Tibial nerve (tissue), 4 donors: Measurements from ENCODE around the gene IGFBPL1. TPM values are rescaled to one million over a fixed set of nuclear protein-coding genes. Genes with fewer than 3 reads are reported as not detected.
"Not testable (repeated sequence)": the region's sequence is repeated elsewhere in the genome, so short reads cannot be mapped to it uniquely, and the experiment has no call there.

Source experiments
- DNase-seq, 2 donors: peaks; one replicate each; pipeline ENCODE4 v3.0.0-alpha.2; 2019; ENCODE audit warnings: low spot score in 2 of 2
- H3K27ac ChIP-seq, 4 donors: fragments of 200-600 bp; sonication (generic) in 3 of 4; one replicate each; pipeline ENCODE4 v1.5.1; 2017 to 2019; ENCODE audit warnings: mild to moderate bottlenecking in 1 of 4
- H3K27me3 ChIP-seq, 2 donors: fragments of 200-600 bp; sonication (generic) in 1 of 2; one replicate each; pipeline versions ENCODE4 v1.5.1 to v1.6.0; 2017 to 2019
- H3K36me3 ChIP-seq, 3 donors: fragments of 200-600 bp; sonication (generic); one replicate each; pipeline ENCODE4 v1.5.1; 2018 to 2019
- H3K4me1 ChIP-seq, 4 donors: fragments of 200-600 bp; sonication (generic) in 3 of 4; one replicate each; pipeline ENCODE4 v1.5.1; 2017 to 2019
- H3K4me3 ChIP-seq, 4 donors: fragments of 200-600 bp; sonication (generic) in 3 of 4; one replicate each; pipeline ENCODE4 v1.5.1; 2017 to 2019; ENCODE audit warnings: mild to moderate bottlenecking in 1 of 4, moderate library complexity in 1 of 4
- H3K9me3 ChIP-seq, 4 donors: fragments of 200-600 bp; sonication (generic) in 3 of 4; one replicate each; pipeline ENCODE4 v1.5.1; 2017 to 2019
- EP300 ChIP-seq, 2 donors: sonication (generic); formaldehyde crosslinking; IDR thresholded peaks; one replicate each; pipeline ENCODE4 v1.6.1; 2017; ENCODE audit warnings: antibody characterized with exemption in 2 of 2, mild to moderate bottlenecking in 1 of 2
- POLR2A ChIP-seq, 2 donors: fragments of 450-650 bp; IDR thresholded peaks; one replicate each; pipeline ENCODE4 v1.6.1; 2017; ENCODE audit warnings: antibody characterized with exemption in 2 of 2, mild to moderate bottlenecking in 2 of 2, moderate library complexity in 2 of 2
- WGBS, 2 donors: methylation state at CpG; one replicate each; pipeline ENCODE4 v1.1.5; 2018; 5-methylcytosine and 5-hydroxymethylcytosine counted together
- total RNA-seq, 4 donors: library from RNA; depleted of rRNA; stranded (reverse); fragments of >200 nt; gene quantifications; one replicate each; pipeline ENCODE4 v1.1.0, GENCODE V29; 2016
- TF ChIP-seq, protein P1 (sequence below), 5 experiments: fragments of 200-600 bp in 3 of 5; fragments of 450-650 bp in 2 of 5; sonication (generic) in 3 of 5; IDR thresholded peaks; one replicate each; pipeline ENCODE4 v1.5.1; 2016 to 2019; ENCODE audit warnings: antibody characterized with exemption in 5 of 5, mild to moderate bottlenecking in 3 of 5, moderate library complexity in 2 of 5

IGFBPL1 gene
- total RNA-seq, 4 donors from 2014 or later: 0.60 TPM; not detected in 3

DNA sequence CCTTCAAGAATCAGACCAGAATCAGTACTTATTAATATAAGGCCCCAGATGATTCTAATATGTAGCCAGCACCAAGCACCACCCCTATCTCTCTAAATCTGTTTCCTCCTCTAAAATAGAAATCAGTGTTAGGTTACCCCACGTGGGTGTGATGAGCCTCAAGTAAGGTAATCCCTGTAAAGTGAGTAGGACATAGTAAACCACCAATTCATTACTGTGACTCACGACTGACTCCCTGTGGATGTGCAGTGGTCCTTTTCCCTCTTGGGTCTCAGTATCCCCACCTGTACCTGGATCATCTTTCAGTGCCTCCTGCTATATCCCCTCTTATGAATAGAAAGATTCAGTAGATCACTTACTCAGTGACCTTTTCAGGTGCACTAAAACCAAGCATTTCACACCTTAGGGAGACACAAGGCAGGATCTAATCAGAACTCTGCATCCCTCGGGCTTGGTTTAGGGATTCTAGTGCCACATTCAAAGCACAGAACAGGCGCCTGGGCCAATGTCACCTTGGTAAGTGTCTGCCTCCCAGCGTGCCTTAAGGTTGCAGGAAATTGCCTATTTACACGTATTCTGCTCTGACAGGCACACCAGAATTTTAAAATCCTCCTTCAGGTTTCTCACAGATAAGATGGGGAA is 43.9 kb downstream of the IGFBPL1 start:
- no peak overlapping the region for H3K4me3 ChIP-seq
- TF ChIP-seq EP300 (IDR thresholded peaks at IDR 0.05) (no peak), POLR2A (IDR thresholded peaks at IDR 0.05) (no peak)
- peaks cover 0 to 9% (median 0%) of the 10 kb centered on the region in 4 donors for H3K9me3 ChIP-seq
- H3K36me3 ChIP-seq: no peaks in the 10 kb centered on the region
- H3K27me3 ChIP-seq: no peaks in the 10 kb centered on the region
- no peak overlapping the region for H3K27ac ChIP-seq
- no peak for DNase-seq
- 83 to 84% methylated on average over 6 of the region's 6 CpGs for WGBS, 2 donors
- peaks cover 0 to 12% (median 0%) of the 10 kb centered on the region in 4 donors for H3K4me1 ChIP-seq

DNA sequence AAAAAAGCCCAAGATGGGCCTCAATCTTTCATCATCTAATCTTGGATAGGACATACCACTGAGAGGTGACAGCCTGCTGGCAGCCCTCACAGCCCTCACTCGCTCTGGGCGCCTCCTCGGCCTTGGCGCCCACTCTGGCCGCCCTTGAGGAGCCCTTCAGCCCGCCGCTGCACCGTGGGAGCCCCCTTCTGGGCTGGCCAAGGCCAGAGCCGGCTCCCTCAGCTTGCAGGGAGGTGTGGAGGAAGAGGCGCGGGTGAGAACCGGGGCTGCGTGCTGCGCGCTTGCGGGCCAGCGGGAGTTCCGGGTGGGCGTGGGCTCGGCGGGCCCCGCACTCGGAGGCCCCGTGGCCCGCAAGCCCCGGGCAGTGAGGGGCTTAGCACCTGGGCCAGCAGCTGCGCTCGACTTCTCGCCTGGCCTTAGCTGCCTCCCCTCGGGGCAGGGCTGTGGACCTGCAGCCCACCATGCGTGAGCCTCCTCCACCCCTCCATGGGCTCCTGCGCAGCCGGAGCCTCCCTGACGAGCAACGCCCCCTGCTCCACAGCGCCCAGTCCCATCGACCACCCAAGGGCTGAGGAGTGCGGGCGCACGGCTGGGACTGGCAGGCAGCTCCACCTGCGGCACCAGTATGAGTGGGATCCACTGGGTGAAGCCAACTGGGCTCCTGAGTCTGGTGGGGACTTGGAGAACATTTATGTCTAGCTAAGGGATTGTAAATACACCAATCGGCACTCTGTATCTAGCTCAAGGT is 46.7 kb downstream of the IGFBPL1 start:
- Histone ChIP-seq H3K27ac (peak overlapping the region in 1 of 4 donors; percentile 28), H3K4me1 (peaks cover 0 to 12% (median 0%) of the 10 kb centered on the region in 4 donors)
- WGBS, 2 donors: 93 to 94% methylated on average over 15 to 40 of the region's 42 CpGs
- H3K27me3 ChIP-seq, DNase-seq, H3K9me3 ChIP-seq, H3K36me3 ChIP-seq, H3K4me3 ChIP-seq: not testable (repeated sequence)

DNA sequence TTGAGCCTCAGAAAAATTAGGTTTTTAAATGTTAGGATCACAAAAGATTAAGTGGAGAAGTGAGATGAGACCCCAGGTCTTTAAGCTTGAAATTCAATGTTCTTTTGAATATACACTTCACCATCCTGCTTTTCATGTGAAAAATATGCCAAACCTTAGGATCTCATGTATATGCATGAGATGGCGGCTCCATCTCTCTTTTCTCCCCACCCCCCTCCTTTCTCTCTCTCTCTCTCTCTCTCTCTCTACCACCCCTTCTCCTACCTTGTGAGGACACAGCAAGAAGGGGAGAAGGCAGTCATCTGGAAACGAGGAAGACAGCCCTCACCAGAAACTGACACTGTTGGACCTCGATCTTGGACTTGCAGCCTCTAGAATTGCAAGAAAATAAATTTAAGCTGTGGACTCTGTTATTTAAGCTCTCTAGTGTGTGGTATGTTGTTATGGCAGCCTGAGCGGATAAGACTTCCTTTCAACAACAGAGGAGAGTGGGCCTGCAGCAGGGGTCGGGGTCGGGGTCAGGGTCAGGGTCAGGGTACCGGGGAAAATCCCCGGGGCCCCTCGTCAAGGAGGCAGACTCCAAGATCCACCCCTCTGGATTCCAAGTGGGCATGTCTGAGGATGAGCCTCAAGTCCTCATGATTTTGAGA is 48.1 kb downstream of the IGFBPL1 start:
- no peak overlapping the region for H3K27ac ChIP-seq
- H3K9me3 ChIP-seq: no peaks in the 10 kb centered on the region

DNA sequence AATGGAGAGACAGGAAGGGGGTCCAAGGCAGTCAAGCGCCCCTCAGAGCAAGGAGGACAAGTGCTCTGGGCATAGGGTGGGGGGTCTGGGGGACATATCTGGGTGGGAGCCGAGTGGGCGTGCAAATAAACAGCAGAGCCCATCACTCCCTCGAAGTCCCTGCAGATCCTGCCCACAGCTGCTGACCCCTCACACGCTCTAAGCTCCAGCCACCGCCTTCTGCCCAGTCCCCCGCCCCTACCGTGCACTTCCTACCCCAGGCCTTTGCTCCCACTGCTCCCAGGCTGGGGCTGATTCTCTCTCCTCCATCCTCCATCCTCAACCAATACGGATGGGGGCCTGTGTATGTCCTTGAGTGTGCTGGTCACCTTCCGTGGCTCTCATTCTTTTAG is 48.7 kb downstream of the IGFBPL1 start:
- DNase-seq: no peak
- WGBS, 2 donors: 59 to 72% methylated on average over 10 of the region's 10 CpGs
- TF ChIP-seq POLR2A (IDR thresholded peaks at IDR 0.05): no peak
- no peak for TF ChIP-seq EP300 (IDR thresholded peaks at IDR 0.05)
- TF ChIP-seq, protein P1, sequence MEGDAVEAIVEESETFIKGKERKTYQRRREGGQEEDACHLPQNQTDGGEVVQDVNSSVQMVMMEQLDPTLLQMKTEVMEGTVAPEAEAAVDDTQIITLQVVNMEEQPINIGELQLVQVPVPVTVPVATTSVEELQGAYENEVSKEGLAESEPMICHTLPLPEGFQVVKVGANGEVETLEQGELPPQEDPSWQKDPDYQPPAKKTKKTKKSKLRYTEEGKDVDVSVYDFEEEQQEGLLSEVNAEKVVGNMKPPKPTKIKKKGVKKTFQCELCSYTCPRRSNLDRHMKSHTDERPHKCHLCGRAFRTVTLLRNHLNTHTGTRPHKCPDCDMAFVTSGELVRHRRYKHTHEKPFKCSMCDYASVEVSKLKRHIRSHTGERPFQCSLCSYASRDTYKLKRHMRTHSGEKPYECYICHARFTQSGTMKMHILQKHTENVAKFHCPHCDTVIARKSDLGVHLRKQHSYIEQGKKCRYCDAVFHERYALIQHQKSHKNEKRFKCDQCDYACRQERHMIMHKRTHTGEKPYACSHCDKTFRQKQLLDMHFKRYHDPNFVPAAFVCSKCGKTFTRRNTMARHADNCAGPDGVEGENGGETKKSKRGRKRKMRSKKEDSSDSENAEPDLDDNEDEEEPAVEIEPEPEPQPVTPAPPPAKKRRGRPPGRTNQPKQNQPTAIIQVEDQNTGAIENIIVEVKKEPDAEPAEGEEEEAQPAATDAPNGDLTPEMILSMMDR (IDR thresholded peaks at IDR 0.05): no peak
- Histone ChIP-seq H3K4me1 (peaks cover 0 to 12% (median 0%) of the 10 kb centered on the region in 4 donors), H3K36me3 (no peaks in the 10 kb centered on the region), H3K4me3 (no peak overlapping the region), H3K9me3 (no peaks in the 10 kb centered on the region), H3K27ac (no peak overlapping the region), H3K27me3 (no peaks in the 10 kb centered on the region)

More for the DNA sequence above, 48.1 kb downstream of the IGFBPL1 start:
- Histone ChIP-seq H3K27me3 (no peaks in the 10 kb centered on the region), H3K4me3 (no peak overlapping the region), H3K36me3 (no peaks in the 10 kb centered on the region), H3K4me1 (peaks cover 0 to 12% (median 0%) of the 10 kb centered on the region in 4 donors)
- TF ChIP-seq, protein P1 (IDR thresholded peaks at IDR 0.05): no peak
- TF ChIP-seq POLR2A (IDR thresholded peaks at IDR 0.05) (no peak), EP300 (IDR thresholded peaks at IDR 0.05) (no peak)
- DNase-seq: no peak
- 32 to 42% methylated on average over 9 of the region's 9 CpGs for WGBS, 2 donors

DNA sequence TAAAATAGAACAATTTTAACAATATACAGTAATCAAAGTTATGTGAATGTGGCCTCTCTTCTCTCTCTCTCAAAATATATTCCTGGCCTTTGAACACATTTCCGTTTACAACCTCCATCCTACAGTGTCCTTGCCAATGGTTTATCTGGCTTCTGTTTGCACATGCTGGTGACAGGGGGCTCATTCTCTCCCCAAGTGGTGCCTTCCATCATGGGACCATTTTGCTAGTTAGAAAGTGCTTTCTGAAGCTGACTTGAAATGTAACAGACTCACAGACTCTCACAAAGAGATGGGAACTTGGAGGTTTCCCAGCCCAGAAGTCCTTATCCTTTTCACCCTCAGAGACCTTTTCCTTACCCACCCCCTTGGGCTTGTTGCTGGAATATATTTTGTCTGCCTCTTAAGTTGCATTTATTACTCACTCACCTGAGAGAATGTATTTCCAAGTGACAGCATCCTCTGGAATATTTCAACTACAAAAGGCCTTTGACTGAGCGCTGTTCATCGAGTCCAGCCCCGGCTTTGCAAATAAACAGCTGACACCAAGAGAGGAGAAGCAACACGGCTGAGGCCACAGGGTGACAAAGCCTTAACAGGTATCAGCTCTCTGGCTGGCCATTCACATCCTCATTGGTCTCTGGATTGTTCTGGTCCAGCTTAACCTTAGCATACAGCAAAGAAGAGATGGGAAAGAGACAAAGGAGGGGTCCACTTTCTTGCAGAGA is 49.2 kb downstream of the IGFBPL1 start:
- Histone ChIP-seq H3K4me3 (no peak overlapping the region), H3K36me3 (no peaks in the 10 kb centered on the region), H3K4me1 (peaks cover 0 to 12% (median 0%) of the 10 kb centered on the region in 4 donors), H3K27ac (no peak overlapping the region), H3K9me3 (no peaks in the 10 kb centered on the region), H3K27me3 (no peaks in the 10 kb centered on the region)
- DNase-seq: no peak
- TF ChIP-seq, protein P1 (IDR thresholded peaks at IDR 0.05): no peak
- 67 to 76% methylated on average over 5 of the region's 5 CpGs for WGBS, 2 donors
